Hematopoietic multipotent progenitor cell treated with erythropoietin and hydrocortisone succinate and interleukin-3 and kit ligand, for 8 days (in vitro differentiated cells): Measurements from ENCODE around the gene HES4.
"Not testable (repeated sequence)": the region's sequence is repeated elsewhere in the genome, so short reads cannot be mapped to it uniquely, and the experiment has no call there.

Source experiments
- DNase-seq: peaks from one replicate; pipeline ENCODE4 v3.0.0-alpha.2; 2015

The HES4 gene

GRCh38 chr1:978835-979743 is 20.8 kb downstream of the HES4 start:
- no peak for DNase-seq

- no peak for DNase-seq
Measured at GRCh38 chr1:978069-978834, 21.6 kb downstream of the HES4 start.

DNA sequence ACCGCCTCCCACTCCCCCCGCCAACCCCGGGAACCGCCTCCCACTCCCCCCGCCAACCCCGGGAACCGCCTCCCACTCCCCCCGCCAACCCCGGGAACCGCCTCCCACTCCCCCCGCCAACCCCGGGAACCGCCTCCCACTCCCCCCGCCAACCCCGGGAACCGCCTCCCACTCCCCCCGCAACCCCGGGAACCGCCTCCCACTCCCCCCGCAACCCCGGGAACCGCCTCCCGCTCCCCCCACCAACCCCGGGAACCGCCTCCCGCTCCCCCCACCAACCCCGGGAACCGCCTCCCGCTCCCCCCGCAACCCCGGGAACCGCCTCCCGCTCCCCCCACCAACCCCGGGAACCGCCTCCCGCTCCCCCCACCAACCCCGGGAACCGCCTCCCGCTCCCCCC is 23.1 kb downstream of the HES4 start:
- not testable (repeated sequence) for DNase-seq

DNA sequence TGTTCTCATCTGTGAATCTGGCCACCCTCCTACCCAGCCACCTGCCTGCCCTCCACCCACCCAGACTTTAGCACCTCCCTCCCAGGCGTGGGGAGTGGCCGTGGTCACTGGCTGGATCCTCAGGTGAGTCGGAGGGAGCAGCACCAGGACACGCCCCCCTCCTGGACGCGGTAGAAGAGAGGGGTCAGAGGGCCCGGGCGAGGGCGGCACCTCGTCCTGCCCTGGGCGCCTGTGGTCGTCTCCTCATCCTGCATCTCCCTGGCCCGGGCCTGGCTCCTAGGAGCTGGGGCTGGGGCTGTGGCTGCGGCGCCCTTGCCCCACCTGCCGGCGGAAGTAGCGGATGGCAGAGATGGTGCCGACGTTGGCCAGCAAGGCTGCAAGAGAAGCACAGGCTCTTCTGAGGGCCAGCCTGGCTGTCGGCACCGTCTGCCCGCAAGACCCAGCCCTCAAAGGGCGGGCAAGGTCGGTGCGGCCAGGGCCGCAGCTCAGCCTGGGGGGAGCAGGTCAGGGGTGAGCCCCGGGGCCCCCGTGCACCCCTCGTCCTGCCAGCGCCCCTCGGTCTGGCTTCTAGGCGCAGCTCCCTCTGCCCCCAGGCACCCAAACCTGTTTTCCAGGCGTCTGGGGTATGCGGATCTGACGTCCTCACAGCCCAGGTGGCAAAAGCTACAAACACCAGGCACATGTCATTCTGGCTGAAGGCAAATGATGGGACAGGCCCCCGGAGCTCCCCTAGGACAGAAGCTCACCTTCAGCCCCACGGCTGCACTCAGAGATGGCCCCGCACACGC is 23.8 kb downstream of the HES4 start:
- DNase-seq: peak; percentile 50

- DNase-seq: no peak
Measured at GRCh38 chr1:975365-975764, 24.5 kb downstream of the HES4 start.

- no peak for DNase-seq
Measured at GRCh38 chr1:974687-975328, 25.1 kb downstream of the HES4 start.

GRCh38 chr1:974293-974640 is 25.6 kb downstream of the HES4 start:
- no peak for DNase-seq

- no peak for DNase-seq
Measured at GRCh38 chr1:973459-974292, 26.2 kb downstream of the HES4 start.

DNA sequence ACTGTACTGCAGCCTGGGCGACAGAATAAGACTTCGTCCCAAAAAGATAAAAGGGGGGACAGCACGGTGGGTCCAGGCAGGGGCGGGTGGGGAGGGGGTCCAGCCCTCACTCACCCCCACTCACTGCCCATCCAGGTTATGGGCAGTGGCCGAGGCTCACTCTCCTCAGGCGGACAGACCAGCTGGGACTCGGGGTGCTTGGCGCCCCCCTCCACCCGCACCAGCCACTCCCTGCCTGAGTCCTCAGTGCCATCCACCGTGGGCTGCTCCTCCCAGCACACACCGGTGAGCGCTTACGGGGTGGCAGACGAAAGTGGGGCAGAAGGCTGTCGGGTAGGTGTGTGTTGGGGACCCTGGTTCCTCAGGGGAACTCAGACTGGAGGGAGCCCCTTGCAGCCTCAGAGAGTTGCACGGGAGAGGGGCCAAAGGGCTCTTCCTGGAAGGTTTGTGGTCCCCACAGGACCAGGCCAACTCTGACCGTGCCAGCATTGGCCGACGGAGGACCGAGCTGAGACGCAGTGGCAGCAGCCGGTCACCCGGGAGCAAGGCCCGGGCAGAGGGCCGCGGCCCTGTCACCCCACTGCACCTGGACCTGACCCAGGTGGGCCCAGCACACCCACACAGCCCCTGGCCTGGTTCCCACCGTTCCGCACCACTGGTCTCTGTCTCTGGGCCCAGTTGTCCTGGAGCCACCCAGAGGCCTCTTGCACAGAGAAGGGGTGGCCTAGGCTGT is 27.0 kb downstream of the HES4 start:
- no peak for DNase-seq

DNA sequence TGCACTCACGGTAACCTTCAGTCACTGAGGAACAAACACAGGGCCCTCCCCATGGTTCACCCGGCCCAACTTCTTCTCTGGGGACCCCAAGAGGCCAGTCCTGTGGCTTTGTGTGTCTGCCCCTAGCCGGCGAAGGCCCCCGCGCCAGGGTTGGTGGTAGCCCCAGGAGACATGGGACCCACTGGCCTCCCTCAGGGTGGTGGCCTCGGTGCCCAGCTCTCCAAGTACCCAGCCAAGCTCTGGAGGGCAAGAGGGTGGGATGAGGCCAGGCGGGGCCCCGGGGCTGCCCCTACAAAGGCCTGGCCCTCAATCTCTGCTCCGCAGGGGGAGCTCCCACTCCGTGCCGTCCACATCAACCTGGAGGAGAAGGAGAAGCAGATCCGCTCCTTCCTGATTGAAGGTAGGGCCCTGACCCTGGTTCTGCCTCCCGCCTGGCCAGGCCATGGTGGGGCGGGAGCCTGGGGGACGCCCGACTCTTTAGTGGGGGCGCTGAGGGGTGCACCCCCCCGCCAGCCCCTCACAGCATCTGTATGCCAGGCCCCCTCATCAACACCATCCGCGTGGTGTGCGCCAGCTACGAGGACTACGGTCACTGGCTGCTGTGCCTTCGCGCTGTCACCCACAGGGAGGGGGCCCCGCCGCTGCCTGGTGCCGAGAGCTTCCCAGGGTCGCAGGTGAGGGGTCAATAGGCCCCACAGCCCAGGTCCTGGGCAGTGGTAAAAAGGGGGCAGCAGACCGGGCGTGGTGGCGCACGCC is 28.0 kb downstream of the HES4 start:
- DNase-seq: no peak

DNA sequence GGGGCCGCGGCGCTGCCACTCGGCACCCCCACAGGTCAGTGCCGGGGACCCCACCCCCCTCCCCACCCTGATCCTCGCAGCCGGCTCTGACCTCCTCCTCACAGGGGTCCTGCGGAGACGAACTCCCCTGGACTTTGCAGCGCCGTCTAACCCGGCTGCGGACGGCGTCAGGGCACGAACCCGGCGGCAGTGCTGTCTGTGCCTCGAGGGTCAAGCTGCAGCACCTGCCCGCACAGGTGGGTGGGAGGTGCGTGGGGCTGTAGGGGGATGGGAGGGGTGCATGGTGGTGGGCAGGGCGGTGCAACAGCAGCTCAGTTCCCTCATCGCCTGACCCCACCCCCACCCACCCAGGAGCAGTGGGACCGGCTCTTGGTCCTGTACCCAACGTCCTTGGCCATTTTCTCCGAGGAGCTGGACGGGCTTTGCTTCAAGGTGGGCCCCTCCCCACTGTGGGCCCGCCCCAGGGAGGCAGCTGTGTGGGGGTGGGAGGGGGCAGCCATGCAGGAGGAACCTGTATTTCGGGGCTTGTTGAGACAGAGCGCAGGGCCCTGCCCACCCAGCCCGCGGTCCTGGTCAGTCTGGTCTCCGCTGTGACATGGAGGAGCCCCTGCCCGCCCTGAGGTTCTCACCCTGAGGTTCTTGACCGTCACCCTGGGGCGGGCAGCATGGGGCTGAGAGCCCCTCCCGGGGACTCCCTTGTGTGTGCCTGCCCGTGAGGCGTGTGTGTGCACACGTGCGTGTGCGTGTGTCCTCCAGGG is 28.7 kb downstream of the HES4 start:
- no peak for DNase-seq

GRCh38 chr1:970242-970972 is 29.5 kb downstream of the HES4 start:
- DNase-seq: no peak

GRCh38 chr1:969260-969855 is 30.5 kb downstream of the HES4 start:
- no peak for DNase-seq

DNA sequence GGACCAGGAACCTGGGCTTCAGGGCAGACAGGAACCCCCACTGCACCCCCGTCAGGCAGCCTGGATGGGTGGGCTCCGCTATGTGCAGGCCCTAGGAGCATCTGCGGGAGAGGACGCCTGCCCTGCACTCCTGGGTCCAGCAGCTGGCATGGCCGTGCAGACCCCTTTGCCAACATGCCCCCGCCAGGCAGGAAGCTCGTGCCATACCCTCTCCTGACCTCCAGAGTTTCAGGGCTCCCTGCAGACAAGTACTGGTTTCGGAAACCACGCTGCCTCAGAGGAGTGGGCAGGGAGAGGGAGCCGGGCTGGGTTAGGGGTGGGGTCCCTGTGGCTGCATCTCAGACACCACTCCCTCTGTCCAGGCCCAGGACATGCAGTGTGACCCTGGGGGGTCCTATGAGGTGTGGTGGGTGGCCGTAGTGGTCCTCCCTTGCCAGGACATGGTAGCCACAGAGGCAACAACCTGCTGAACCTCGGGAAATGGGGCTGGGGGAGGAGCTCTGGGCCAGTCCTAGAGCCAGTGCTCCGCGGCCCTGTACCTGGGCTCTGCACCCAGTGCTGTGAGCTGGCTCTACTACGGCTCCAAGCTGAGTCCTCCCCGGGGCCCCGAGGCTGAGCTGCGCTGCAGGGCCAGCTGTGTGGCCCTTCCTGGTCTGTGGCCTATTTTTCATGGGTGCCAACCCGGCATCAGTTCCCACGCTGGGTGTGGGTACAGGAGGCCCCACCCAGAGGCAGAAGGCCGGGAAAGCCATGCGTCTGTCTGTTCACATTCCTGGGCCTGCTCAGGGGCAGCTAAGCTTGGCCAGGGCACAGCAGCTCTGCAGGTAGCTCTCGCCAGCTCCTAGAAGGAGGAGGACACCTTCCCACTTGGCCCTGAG is 32.2 kb downstream of the HES4 start:
- no peak for DNase-seq

- peak; percentile 39 for DNase-seq
Measured at GRCh38 chr1:966704-967300, 33.1 kb downstream of the HES4 start.

GRCh38 chr1:966135-966703 is 33.7 kb downstream of the HES4 start, which contains the start of gene PLEKHN1:
TSS of gene PLEKHN1 (plus strand) at chr1:966482. CDS start at chr1:966532, 50 bp downstream.
- DNase-seq: no peak
